GM23338 (cell line): ENCODE data around the gene SDR39U1. TPM values are rescaled to one million over a fixed set of nuclear protein-coding genes. Genes with fewer than 3 reads are reported as not detected.

Source experiments
- ATAC-seq: fragments of 200-7000 bp; cut with Tn5 transposase; 3 replicates; pipeline ENCODE4 v1.9.1; 2020
- DNase-seq: peaks from one replicate; pipeline ENCODE4 v3.0.0-alpha.2; 2015; ENCODE audit warnings: low spot score
- H2AFZ ChIP-seq: fragments of 200-600 bp; sonication (generic); 2 replicates; pipeline ENCODE4 v1.8.0; 2016; ENCODE audit warnings: antibody characterized with exemption, mild to moderate bottlenecking, moderate library complexity
- H3F3A ChIP-seq: fragments of 200-600 bp; sonication (generic); replicated peaks from 2 replicates; pipeline ENCODE4 v1.8.0; 2017; ENCODE audit warnings: antibody characterized with exemption, mixed run types, low read depth
- H3K27ac ChIP-seq: fragments of 200-600 bp; sonication (generic); 2 replicates; pipeline ENCODE4 v1.6.1; 2016; ENCODE audit warnings: low read depth
- H3K27me3 ChIP-seq: fragments of 200-600 bp; sonication (generic); 2 replicates; pipeline ENCODE4 v1.8.0; 2016; ENCODE audit warnings: mild to moderate bottlenecking, mixed run types, moderate library complexity; ENCODE audit not compliant: insufficient read depth
- H3K36me3 ChIP-seq: fragments of 200-600 bp; sonication (generic); 2 replicates; pipeline ENCODE4 v1.8.0; 2016; ENCODE audit warnings: mild to moderate bottlenecking; ENCODE audit not compliant: insufficient read depth
- H3K4me1 ChIP-seq: fragments of 200-600 bp; sonication (generic); 2 replicates; pipeline ENCODE4 v1.8.0; 2016; ENCODE audit warnings: mild to moderate bottlenecking, moderate library complexity; ENCODE audit not compliant: insufficient read depth
- H3K4me2 ChIP-seq: fragments of 200-600 bp; sonication (generic); 2 replicates; pipeline ENCODE4 v1.7.1; 2017; ENCODE audit warnings: mixed run types
- H3K4me3 ChIP-seq: fragments of 200-600 bp; sonication (generic); 2 replicates; pipeline ENCODE4 v1.6.1; 2016; ENCODE audit warnings: mixed run types
- H3K79me2 ChIP-seq: fragments of 200-600 bp; sonication (generic); replicated peaks from 2 replicates; pipeline ENCODE4 v1.8.0; 2017; ENCODE audit warnings: mild to moderate bottlenecking; ENCODE audit not compliant: insufficient read depth
- H3K9me2 ChIP-seq: fragments of 200-600 bp; sonication (generic); 2 replicates; pipeline ENCODE4 v1.8.0; 2017; ENCODE audit not compliant: insufficient read depth
- H4K20me1 ChIP-seq: fragments of 200-600 bp; sonication (generic); replicated peaks from 2 replicates; pipeline ENCODE4 v1.8.0; 2017; ENCODE audit warnings: mild to moderate bottlenecking; ENCODE audit not compliant: insufficient read depth
- H3K27ac Mint-ChIP-seq: 2 replicates; pipeline ENCODE4 v1.8.0; 2020; ENCODE audit warnings: inconsistent platforms, mild to moderate bottlenecking, moderate library complexity, mixed read lengths
- H3K27me3 Mint-ChIP-seq: 3 replicates; pipeline ENCODE4 v1.8.0; 2022; ENCODE audit warnings: low read depth, mild to moderate bottlenecking, moderate library complexity, mixed read lengths, inconsistent platforms; ENCODE audit not compliant: insufficient read depth, poor library complexity
- H3K36me3 Mint-ChIP-seq: 3 replicates; pipeline ENCODE4 v1.8.0; 2021; ENCODE audit warnings: low read depth, mild to moderate bottlenecking, inconsistent platforms, moderate library complexity, mixed read lengths
- H3K4me1 Mint-ChIP-seq: 3 replicates; pipeline ENCODE4 v1.8.0; 2020; ENCODE audit warnings: mild to moderate bottlenecking, inconsistent platforms, mixed read lengths
- H3K4me3 Mint-ChIP-seq: 3 replicates; pipeline ENCODE4 v1.8.0; 2021; ENCODE audit warnings: moderate library complexity, mild to moderate bottlenecking, inconsistent platforms, mixed read lengths
- H3K9me3 Mint-ChIP-seq: 3 replicates; pipeline ENCODE4 v1.8.0; 2020; ENCODE audit warnings: moderate library complexity, mild to moderate bottlenecking, inconsistent platforms, mixed read lengths
- CREB1 ChIP-seq: fragments of 250-450 bp; sonication (Bioruptor Pico); IDR thresholded peaks from 2 replicates; pipeline ENCODE4 v1.5.0; 2020; ENCODE audit warnings: low read depth, mild to moderate bottlenecking, moderate library complexity
- ETS1 ChIP-seq: IDR thresholded peaks from 2 replicates; pipeline ENCODE4 v1.6.1; 2016; ENCODE audit warnings: antibody characterized with exemption
- EZH2 ChIP-seq: fragments of 200-600 bp; sonication (generic); IDR thresholded peaks from one replicate; pipeline ENCODE4 v1.8.0; 2017; ENCODE audit warnings: antibody characterized with exemption, mild to moderate bottlenecking, low read depth; ENCODE audit not compliant: unreplicated experiment
- EZH2phosphoT487 ChIP-seq: fragments of 200-600 bp; sonication (generic); IDR thresholded peaks from one replicate; pipeline ENCODE4 v1.8.1; 2018; ENCODE audit warnings: antibody characterized with exemption; ENCODE audit not compliant: unreplicated experiment
- JUNB ChIP-seq: IDR thresholded peaks from one replicate; pipeline ENCODE4 v1.6.1; 2016; ENCODE audit warnings: antibody characterized with exemption; ENCODE audit not compliant: unreplicated experiment
- NANOG ChIP-seq: IDR thresholded peaks from 2 replicates; pipeline ENCODE4 v1.6.1; 2016; ENCODE audit warnings: antibody characterized with exemption, borderline replicate concordance
- REST ChIP-seq: IDR thresholded peaks from one replicate; pipeline ENCODE4 v1.6.1; 2018; ENCODE audit warnings: antibody characterized with exemption; ENCODE audit not compliant: unreplicated experiment
- ZNF114 ChIP-seq: fragments of 250-450 bp; sonication (Bioruptor Pico); IDR thresholded peaks from 2 replicates; pipeline ENCODE4 v1.5.0; 2020; ENCODE audit warnings: mild to moderate bottlenecking, moderate library complexity
- ZNF331 ChIP-seq: fragments of 250-450 bp; sonication (Bioruptor Pico); IDR thresholded peaks from 2 replicates; pipeline ENCODE4 v1.5.0; 2020; ENCODE audit warnings: low read depth, mild to moderate bottlenecking, moderate library complexity
- polyA plus RNA-seq: library from polyadenylated mRNA; unstranded; fragments of >200 nt; fragmentation: Nextera tagmentation; extraction: Ambion mirVana; gene quantifications from 2 replicates; pipeline ENCODE4 v1.2.1, GENCODE V29; 2016
- total RNA-seq: library from RNA; depleted of rRNA; stranded (reverse); fragments of >200 nt; shearing (Covaris generic); gene quantifications from 2 replicates; pipeline ENCODE4 v1.2.3, GENCODE V29; 2014
- TF ChIP-seq, protein P1 (sequence below): fragments of 250-450 bp; sonication (Bioruptor Pico); IDR thresholded peaks from 2 replicates; pipeline ENCODE4 v1.5.0; 2020; ENCODE audit warnings: mild to moderate bottlenecking, moderate library complexity
- TF ChIP-seq, protein P2 (sequence below), 2 experiments: fragments of 200-600 bp in 1 of 2; sonication (generic) in 1 of 2; conservative IDR thresholded peaks; 2 replicates each; pipeline versions ENCODE4 v1.5.1 to v1.6.1; 2016 to 2017; ENCODE audit warnings: antibody characterized with exemption in 2 of 2, low read depth in 2 of 2, mild to moderate bottlenecking in 2 of 2, moderate library complexity in 1 of 2

Gene SDR39U1
- total and polyA plus RNA-seq, 2 experiments from 2014 or later = 22.9 to 66.5 TPM

DNA sequence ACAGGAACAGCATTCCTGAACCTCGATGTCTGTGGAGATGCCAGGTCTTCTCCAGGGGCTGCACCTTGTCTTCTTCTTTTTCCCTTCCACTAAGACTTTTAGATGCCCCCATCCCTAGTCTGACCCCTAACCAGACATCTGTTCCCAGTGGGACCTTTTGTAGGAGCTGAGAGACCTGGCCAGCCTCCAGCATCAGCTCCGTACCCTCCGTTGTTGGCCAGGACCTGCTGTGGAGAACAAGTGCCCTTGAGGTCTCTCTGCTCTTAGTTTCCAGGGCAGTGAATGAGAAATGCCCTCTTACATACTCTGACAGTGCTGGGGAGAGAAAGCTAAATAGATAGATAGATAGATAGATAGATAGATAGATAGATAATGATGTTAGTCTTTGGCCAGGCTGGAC is 16.8 kb upstream of the SDR39U1 start (continued):
- TF ChIP-seq, protein P1, sequence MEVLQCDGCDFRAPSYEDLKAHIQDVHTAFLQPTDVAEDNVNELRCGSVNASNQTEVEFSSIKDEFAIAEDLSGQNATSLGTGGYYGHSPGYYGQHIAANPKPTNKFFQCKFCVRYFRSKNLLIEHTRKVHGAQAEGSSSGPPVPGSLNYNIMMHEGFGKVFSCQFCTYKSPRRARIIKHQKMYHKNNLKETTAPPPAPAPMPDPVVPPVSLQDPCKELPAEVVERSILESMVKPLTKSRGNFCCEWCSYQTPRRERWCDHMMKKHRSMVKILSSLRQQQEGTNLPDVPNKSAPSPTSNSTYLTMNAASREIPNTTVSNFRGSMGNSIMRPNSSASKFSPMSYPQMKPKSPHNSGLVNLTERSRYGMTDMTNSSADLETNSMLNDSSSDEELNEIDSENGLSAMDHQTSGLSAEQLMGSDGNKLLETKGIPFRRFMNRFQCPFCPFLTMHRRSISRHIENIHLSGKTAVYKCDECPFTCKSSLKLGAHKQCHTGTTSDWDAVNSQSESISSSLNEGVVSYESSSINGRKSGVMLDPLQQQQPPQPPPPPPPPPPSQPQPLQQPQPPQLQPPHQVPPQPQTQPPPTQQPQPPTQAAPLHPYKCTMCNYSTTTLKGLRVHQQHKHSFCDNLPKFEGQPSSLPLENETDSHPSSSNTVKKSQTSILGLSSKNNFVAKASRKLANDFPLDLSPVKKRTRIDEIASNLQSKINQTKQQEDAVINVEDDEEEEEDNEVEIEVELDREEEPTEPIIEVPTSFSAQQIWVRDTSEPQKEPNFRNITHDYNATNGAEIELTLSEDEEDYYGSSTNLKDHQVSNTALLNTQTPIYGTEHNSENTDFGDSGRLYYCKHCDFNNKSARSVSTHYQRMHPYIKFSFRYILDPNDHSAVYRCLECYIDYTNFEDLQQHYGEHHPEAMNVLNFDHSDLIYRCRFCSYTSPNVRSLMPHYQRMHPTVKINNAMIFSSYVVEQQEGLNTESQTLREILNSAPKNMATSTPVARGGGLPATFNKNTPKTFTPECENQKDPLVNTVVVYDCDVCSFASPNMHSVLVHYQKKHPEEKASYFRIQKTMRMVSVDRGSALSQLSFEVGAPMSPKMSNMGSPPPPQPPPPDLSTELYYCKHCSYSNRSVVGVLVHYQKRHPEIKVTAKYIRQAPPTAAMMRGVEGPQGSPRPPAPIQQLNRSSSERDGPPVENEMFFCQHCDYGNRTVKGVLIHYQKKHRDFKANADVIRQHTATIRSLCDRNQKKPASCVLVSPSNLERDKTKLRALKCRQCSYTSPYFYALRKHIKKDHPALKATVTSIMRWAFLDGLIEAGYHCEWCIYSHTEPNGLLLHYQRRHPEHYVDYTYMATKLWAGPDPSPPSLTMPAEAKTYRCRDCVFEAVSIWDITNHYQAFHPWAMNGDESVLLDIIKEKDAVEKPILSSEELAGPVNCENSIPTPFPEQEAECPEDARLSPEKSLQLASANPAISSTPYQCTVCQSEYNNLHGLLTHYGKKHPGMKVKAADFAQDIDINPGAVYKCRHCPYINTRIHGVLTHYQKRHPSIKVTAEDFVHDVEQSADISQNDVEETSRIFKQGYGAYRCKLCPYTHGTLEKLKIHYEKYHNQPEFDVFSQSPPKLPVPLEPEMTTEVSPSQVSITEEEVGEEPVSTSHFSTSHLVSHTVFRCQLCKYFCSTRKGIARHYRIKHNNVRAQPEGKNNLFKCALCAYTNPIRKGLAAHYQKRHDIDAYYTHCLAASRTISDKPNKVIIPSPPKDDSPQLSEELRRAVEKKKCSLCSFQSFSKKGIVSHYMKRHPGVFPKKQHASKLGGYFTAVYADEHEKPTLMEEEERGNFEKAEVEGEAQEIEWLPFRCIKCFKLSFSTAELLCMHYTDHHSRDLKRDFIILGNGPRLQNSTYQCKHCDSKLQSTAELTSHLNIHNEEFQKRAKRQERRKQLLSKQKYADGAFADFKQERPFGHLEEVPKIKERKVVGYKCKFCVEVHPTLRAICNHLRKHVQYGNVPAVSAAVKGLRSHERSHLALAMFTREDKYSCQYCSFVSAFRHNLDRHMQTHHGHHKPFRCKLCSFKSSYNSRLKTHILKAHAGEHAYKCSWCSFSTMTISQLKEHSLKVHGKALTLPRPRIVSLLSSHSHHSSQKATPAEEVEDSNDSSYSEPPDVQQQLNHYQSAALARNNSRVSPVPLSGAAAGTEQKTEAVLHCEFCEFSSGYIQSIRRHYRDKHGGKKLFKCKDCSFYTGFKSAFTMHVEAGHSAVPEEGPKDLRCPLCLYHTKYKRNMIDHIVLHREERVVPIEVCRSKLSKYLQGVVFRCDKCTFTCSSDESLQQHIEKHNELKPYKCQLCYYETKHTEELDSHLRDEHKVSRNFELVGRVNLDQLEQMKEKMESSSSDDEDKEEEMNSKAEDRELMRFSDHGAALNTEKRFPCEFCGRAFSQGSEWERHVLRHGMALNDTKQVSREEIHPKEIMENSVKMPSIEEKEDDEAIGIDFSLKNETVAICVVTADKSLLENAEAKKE (CRISPR knock-in tag) = no peak
- TF ChIP-seq ZNF331 (no peak), EZH2phosphoT487 (no peak), JUNB (no peak), ZNF114 (CRISPR knock-in tag) (no peak), CREB1 (CRISPR knock-in tag) (no peak), ETS1 (no peak), NANOG (no peak), EZH2 (no peak)

DNA sequence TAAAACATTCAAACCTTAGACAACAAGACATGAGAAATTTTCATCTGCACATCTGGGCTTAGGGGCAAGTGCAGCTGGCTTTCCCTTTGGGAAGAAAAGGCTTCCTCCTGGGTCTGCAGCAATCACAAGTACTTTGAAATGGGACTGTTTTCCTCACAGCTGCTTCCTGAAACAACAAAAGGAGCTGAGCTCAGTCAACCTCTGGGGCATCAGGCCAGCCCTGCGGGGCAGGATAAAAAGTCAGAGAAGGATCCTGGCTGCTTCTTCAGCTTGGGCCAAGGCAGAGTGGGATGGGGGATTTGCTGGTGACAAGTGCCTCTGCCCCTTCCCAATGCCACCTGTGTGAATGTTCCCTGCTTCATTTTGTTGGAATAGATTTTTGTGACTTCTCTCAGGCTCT is 16.2 kb upstream of the SDR39U1 start:
- Mint-ChIP-seq H3K27me3 (no peaks in the 10 kb centered on the region), H3K4me3 (no peak overlapping the region), H3K9me3 (peaks cover 16% of the 10 kb centered on the region), H3K36me3 (peaks cover 15% of the 10 kb centered on the region), H3K27ac (no peak overlapping the region), H3K4me1 (peaks cover 1% of the 10 kb centered on the region; the same call in 1 of the 3 replicates)
- no peaks in the 10 kb centered on the region for H3K27me3 ChIP-seq
- no peaks in the 10 kb centered on the region for H3F3A ChIP-seq
- H2AFZ ChIP-seq = no peak overlapping the region
- no peak for DNase-seq
- no peaks in the 10 kb centered on the region for H3K79me2 ChIP-seq
- no peaks in the 10 kb centered on the region for H3K4me1 ChIP-seq
- no peak overlapping the region for H3K4me2 ChIP-seq
- peaks cover 5% of the 10 kb centered on the region; the same call in 1 of the 2 replicates for H3K9me2 ChIP-seq
- no peaks in the 10 kb centered on the region for H4K20me1 ChIP-seq
- H3K36me3 ChIP-seq = peaks cover 14% of the 10 kb centered on the region
- no peak for ATAC-seq
- no peak overlapping the region for H3K27ac ChIP-seq
- TF ChIP-seq NANOG (no peak), JUNB (no peak), REST (no peak)
- TF ChIP-seq, protein P2, sequence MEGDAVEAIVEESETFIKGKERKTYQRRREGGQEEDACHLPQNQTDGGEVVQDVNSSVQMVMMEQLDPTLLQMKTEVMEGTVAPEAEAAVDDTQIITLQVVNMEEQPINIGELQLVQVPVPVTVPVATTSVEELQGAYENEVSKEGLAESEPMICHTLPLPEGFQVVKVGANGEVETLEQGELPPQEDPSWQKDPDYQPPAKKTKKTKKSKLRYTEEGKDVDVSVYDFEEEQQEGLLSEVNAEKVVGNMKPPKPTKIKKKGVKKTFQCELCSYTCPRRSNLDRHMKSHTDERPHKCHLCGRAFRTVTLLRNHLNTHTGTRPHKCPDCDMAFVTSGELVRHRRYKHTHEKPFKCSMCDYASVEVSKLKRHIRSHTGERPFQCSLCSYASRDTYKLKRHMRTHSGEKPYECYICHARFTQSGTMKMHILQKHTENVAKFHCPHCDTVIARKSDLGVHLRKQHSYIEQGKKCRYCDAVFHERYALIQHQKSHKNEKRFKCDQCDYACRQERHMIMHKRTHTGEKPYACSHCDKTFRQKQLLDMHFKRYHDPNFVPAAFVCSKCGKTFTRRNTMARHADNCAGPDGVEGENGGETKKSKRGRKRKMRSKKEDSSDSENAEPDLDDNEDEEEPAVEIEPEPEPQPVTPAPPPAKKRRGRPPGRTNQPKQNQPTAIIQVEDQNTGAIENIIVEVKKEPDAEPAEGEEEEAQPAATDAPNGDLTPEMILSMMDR (conservative IDR thresholded peaks at IDR 0.05; ENCODE audit: low read depth in 2 of 2) = no peak
- H3K4me3 ChIP-seq = no peak overlapping the region
